ENCODE data around the gene KIF7.
"Not testable (repeated sequence)": the region's sequence is repeated elsewhere in the genome, so short reads cannot be mapped to it uniquely, and the experiment has no call there.

Gene KIF7

GRCh38 chr15:89654847-89655805 is at the start of gene KIF7:
TSS of gene KIF7 (minus strand) at chr15:89655467. CDS start at chr15:89652930, 2,537 bp downstream.
- peak; percentile 36 for DNase-seq
- in situ Hi-C loops (cut with HindIII; ENCODE audit: low pct_ligation_motif_present, low pct_unique_long_range_greater_than_20kb, low sequenced_read_pairs), result no loop called here

- no peak for DNase-seq
- in situ Hi-C loops (cut with HindIII; ENCODE audit: low pct_ligation_motif_present, low pct_unique_long_range_greater_than_20kb, low sequenced_read_pairs), result no loop called here
These were observed 49.1 kb upstream of the KIF7 start for GRCh38 chr15:89704411-89704810.

- no peak for DNase-seq
- in situ Hi-C loops (cut with HindIII; ENCODE audit: low pct_ligation_motif_present, low pct_unique_long_range_greater_than_20kb, low sequenced_read_pairs), result no loop called here
These were observed 39.9 kb upstream of the KIF7 start for GRCh38 chr15:89695198-89695597.

GRCh38 chr15:89693696-89694095 is 38.4 kb upstream of the KIF7 start:
- DNase-seq, result no peak
- in situ Hi-C loops (cut with HindIII; ENCODE audit: low pct_ligation_motif_present, low pct_unique_long_range_greater_than_20kb, low sequenced_read_pairs), result no loop called here

- no peak for DNase-seq
- in situ Hi-C loops (cut with HindIII; ENCODE audit: low pct_ligation_motif_present, low pct_unique_long_range_greater_than_20kb, low sequenced_read_pairs), result no loop called here
These were observed 37.8 kb upstream of the KIF7 start for GRCh38 chr15:89693091-89693490.

GRCh38 chr15:89690276-89691218 is 35.3 kb upstream of the KIF7 start, which contains the start of the genes PEX11A and WDR93:
TSS of gene PEX11A (minus strand) at chr15:89690754. CDS start at chr15:89690632, 122 bp downstream.
TSS of gene WDR93 (plus strand) at chr15:89690811. CDS start at chr15:89701747, 10,936 bp downstream.
- in situ Hi-C loops (cut with HindIII; ENCODE audit: low pct_ligation_motif_present, low pct_unique_long_range_greater_than_20kb, low sequenced_read_pairs), result no loop called here
- peak; percentile 76 for DNase-seq

- DNase-seq; in situ Hi-C loops (cut with HindIII; ENCODE audit: low pct_ligation_motif_present, low pct_unique_long_range_greater_than_20kb, low sequenced_read_pairs): not testable (repeated sequence)
These were observed 34.6 kb upstream of the KIF7 start for GRCh38 chr15:89689930-89690275.

- no peak for DNase-seq
- in situ Hi-C loops (cut with HindIII; ENCODE audit: low pct_ligation_motif_present, low pct_unique_long_range_greater_than_20kb, low sequenced_read_pairs), result no loop called here
These were observed 31.3 kb upstream of the KIF7 start for GRCh38 chr15:89686522-89686921.

- no peak for DNase-seq
- in situ Hi-C loops (cut with HindIII; ENCODE audit: low pct_ligation_motif_present, low pct_unique_long_range_greater_than_20kb, low sequenced_read_pairs), result no loop called here
These were observed 30.7 kb upstream of the KIF7 start for GRCh38 chr15:89685995-89686394.

- in situ Hi-C loops (cut with HindIII; ENCODE audit: low pct_ligation_motif_present, low pct_unique_long_range_greater_than_20kb, low sequenced_read_pairs), result no loop called here
- DNase-seq, result no peak
These were observed 25.9 kb upstream of the KIF7 start for GRCh38 chr15:89681146-89681545.

- DNase-seq, result no peak
- in situ Hi-C loops (cut with HindIII; ENCODE audit: low pct_ligation_motif_present, low pct_unique_long_range_greater_than_20kb, low sequenced_read_pairs), result no loop called here
These were observed 25.1 kb upstream of the KIF7 start for GRCh38 chr15:89680282-89680873.

GRCh38 chr15:89679212-89679611 is 23.9 kb upstream of the KIF7 start, which contains the start of gene PLIN1:
TSS of gene PLIN1 (minus strand) at chr15:89679367. CDS start at chr15:89677489, 1,878 bp downstream.
- in situ Hi-C loops (cut with HindIII; ENCODE audit: low pct_ligation_motif_present, low pct_unique_long_range_greater_than_20kb, low sequenced_read_pairs), result no loop called here
- DNase-seq, result no peak

GRCh38 chr15:89677381-89677780 is 22.1 kb upstream of the KIF7 start:
- DNase-seq, result no peak
- in situ Hi-C loops (cut with HindIII; ENCODE audit: low pct_ligation_motif_present, low pct_unique_long_range_greater_than_20kb, low sequenced_read_pairs), result no loop called here

- in situ Hi-C loops (cut with HindIII; ENCODE audit: low pct_ligation_motif_present, low pct_unique_long_range_greater_than_20kb, low sequenced_read_pairs), result no loop called here
These were observed 20.3 kb upstream of the KIF7 start for GRCh38 chr15:89675606-89676005.

GRCh38 chr15:89674526-89674925 is 19.3 kb upstream of the KIF7 start:
- in situ Hi-C loops (cut with HindIII; ENCODE audit: low pct_ligation_motif_present, low pct_unique_long_range_greater_than_20kb, low sequenced_read_pairs), result no loop called here
- no peak for DNase-seq

More at GRCh38 chr15:89675606-89676005, 20.3 kb upstream of the KIF7 start:
- no peak for DNase-seq

GRCh38 chr15:89673165-89673512 is 17.9 kb upstream of the KIF7 start:
- DNase-seq, result peak; percentile 31
- in situ Hi-C loops (cut with HindIII; ENCODE audit: low pct_ligation_motif_present, low pct_unique_long_range_greater_than_20kb, low sequenced_read_pairs), result no loop called here

GRCh38 chr15:89672221-89673164 is 17.2 kb upstream of the KIF7 start:
- DNase-seq, result no peak
- in situ Hi-C loops (cut with HindIII; ENCODE audit: low pct_ligation_motif_present, low pct_unique_long_range_greater_than_20kb, low sequenced_read_pairs), result no loop called here

GRCh38 chr15:89671687-89672086 is 16.4 kb upstream of the KIF7 start:
- DNase-seq, result no peak
- in situ Hi-C loops (cut with HindIII; ENCODE audit: low pct_ligation_motif_present, low pct_unique_long_range_greater_than_20kb, low sequenced_read_pairs), result no loop called here
